Measurements from ENCODE around the gene VAV2. TPM values are rescaled to one million over a fixed set of nuclear protein-coding genes. Genes with fewer than 3 reads are reported as not detected.

The VAV2 gene
- total and polyA plus RNA-seq, 9 of the 15 experiments (the other 6 are each of a cell fraction or from before 2014, with no cell fraction given), result 0.01 to 2.7 (median 1.0) TPM; not detected in 1

- TF ChIP-seq POLR2G (IDR thresholded peaks at IDR 0.05; ENCODE audit: low read depth, low read length) (peak; percentile 80), NONO (IDR thresholded peaks at IDR 0.05; ENCODE audit: low read depth in 2 of 2, low read length in 1 of 2) (no peak), TOE1 (IDR thresholded peaks at IDR 0.05; ENCODE audit: borderline replicate concordance) (no peak; the same call in 1 of the 2 replicates), TOE1 (CRISPR knock-in tag; IDR thresholded peaks at IDR 0.05; ENCODE audit: borderline replicate concordance, low read depth) (no peak), NR4A1 (CRISPR knock-in tag; IDR thresholded peaks at IDR 0.05) (no peak), NR4A1 (tag; IDR thresholded peaks at IDR 0.05) (no peak), ZNF77 (CRISPR knock-in tag; IDR thresholded peaks at IDR 0.05) (no peak), NFYB (IDR thresholded peaks at IDR 0.05; ENCODE audit: extremely low read depth, insufficient read length) (no peak), HNRNPH1 (optimal IDR thresholded peaks at IDR 0.05; ENCODE audit: low read depth, low read length) (no peak), SNRNP70 (optimal IDR thresholded peaks at IDR 0.05; ENCODE audit: low read depth, low read length) (no peak), CCAR2 (IDR thresholded peaks at IDR 0.05; ENCODE audit: low read depth, low read length) (no peak), HMG20B (CRISPR knock-in tag; IDR thresholded peaks at IDR 0.05) (no peak), ZNF584 (CRISPR knock-in tag; IDR thresholded peaks at IDR 0.05; ENCODE audit: low read depth) (no peak), CCNT2 (IDR thresholded peaks at IDR 0.05; ENCODE audit: borderline replicate concordance, extremely low read depth, insufficient read length, low read depth, low read length) (no peak), SRSF3 (IDR thresholded peaks at IDR 0.05; ENCODE audit: insufficient read depth, low read length) (no peak)
- TF ChIP-seq, protein P1, sequence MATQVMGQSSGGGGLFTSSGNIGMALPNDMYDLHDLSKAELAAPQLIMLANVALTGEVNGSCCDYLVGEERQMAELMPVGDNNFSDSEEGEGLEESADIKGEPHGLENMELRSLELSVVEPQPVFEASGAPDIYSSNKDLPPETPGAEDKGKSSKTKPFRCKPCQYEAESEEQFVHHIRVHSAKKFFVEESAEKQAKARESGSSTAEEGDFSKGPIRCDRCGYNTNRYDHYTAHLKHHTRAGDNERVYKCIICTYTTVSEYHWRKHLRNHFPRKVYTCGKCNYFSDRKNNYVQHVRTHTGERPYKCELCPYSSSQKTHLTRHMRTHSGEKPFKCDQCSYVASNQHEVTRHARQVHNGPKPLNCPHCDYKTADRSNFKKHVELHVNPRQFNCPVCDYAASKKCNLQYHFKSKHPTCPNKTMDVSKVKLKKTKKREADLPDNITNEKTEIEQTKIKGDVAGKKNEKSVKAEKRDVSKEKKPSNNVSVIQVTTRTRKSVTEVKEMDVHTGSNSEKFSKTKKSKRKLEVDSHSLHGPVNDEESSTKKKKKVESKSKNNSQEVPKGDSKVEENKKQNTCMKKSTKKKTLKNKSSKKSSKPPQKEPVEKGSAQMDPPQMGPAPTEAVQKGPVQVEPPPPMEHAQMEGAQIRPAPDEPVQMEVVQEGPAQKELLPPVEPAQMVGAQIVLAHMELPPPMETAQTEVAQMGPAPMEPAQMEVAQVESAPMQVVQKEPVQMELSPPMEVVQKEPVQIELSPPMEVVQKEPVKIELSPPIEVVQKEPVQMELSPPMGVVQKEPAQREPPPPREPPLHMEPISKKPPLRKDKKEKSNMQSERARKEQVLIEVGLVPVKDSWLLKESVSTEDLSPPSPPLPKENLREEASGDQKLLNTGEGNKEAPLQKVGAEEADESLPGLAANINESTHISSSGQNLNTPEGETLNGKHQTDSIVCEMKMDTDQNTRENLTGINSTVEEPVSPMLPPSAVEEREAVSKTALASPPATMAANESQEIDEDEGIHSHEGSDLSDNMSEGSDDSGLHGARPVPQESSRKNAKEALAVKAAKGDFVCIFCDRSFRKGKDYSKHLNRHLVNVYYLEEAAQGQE (IDR thresholded peaks at IDR 0.05; ENCODE audit: borderline replicate concordance), result peak; percentile 37
- TF ChIP-seq, protein P1 (CRISPR knock-in tag; IDR thresholded peaks at IDR 0.05; ENCODE audit: low read depth), result 0 out of 2 replicates have a peak, but pooled peaks have one; percentile 21
- TF ChIP-seq, protein P2, sequence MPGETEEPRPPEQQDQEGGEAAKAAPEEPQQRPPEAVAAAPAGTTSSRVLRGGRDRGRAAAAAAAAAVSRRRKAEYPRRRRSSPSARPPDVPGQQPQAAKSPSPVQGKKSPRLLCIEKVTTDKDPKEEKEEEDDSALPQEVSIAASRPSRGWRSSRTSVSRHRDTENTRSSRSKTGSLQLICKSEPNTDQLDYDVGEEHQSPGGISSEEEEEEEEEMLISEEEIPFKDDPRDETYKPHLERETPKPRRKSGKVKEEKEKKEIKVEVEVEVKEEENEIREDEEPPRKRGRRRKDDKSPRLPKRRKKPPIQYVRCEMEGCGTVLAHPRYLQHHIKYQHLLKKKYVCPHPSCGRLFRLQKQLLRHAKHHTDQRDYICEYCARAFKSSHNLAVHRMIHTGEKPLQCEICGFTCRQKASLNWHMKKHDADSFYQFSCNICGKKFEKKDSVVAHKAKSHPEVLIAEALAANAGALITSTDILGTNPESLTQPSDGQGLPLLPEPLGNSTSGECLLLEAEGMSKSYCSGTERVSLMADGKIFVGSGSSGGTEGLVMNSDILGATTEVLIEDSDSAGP (CRISPR knock-in tag; IDR thresholded peaks at IDR 0.05), result no peak
Measured at GRCh38 chr9:133992780-133993634, 883 bp upstream of the VAV2 start (continued).

All from K562 (cell line).